Breast epithelium (tissue), 4 donors: ENCODE measurements around the gene HUS1. TPM values are rescaled to one million over a fixed set of nuclear protein-coding genes. Genes with fewer than 3 reads are reported as not detected.
"Not testable (repeated sequence)": the region's sequence is repeated elsewhere in the genome, so short reads cannot be mapped to it uniquely, and the experiment has no call there.

ENCODE experiments used
- DNase-seq, 2 donors: peaks; one replicate each; pipeline ENCODE4 v3.0.0-alpha.2; 2019; ENCODE audit warnings: low spot score in 2 of 2
- H3K27ac ChIP-seq, 2 donors: fragments of 200-600 bp; sonication (generic) in 1 of 2; one replicate each; pipeline ENCODE4 v1.5.1; 2016 to 2019; ENCODE audit warnings: mild to moderate bottlenecking in 1 of 2
- H3K27me3 ChIP-seq, 2 donors: fragments of 200-600 bp; sonication (generic) in 1 of 2; one replicate each; pipeline versions ENCODE4 v1.5.1 to v1.6.0; 2017 to 2019; ENCODE audit warnings: control low read depth in 1 of 2, mild to moderate bottlenecking in 1 of 2
- H3K36me3 ChIP-seq: fragments of 200-600 bp; one replicate; pipeline ENCODE4 v1.5.1; 2019
- H3K4me1 ChIP-seq, 2 donors: fragments of 200-600 bp; sonication (generic); one replicate each; pipeline ENCODE4 v1.5.1; 2016 to 2019; ENCODE audit warnings: control low read depth in 1 of 2
- H3K4me3 ChIP-seq, 3 donors: fragments of 200-600 bp; sonication (generic); 1 replicate in 2 of 3; 2 replicates in 1 of 3; pipeline ENCODE4 v1.5.1; 2016 to 2019; ENCODE audit warnings: mild to moderate bottlenecking in 3 of 3, moderate library complexity in 2 of 3
- H3K9me3 ChIP-seq, 2 donors: fragments of 200-600 bp; sonication (generic) in 1 of 2; one replicate each; pipeline ENCODE4 v1.5.1; 2016 to 2019; ENCODE audit warnings: control low read depth in 1 of 2
- POLR2A ChIP-seq: fragments of 450-650 bp; IDR thresholded peaks from one replicate; pipeline ENCODE4 v1.6.1; 2016; ENCODE audit warnings: antibody characterized with exemption, mild to moderate bottlenecking, moderate library complexity
- POLR2AphosphoS5 ChIP-seq, 3 donors: sonication (generic); formaldehyde crosslinking; IDR thresholded peaks; one replicate each; pipeline ENCODE4 v1.6.1; 2017; ENCODE audit warnings: antibody characterized with exemption in 3 of 3
- intact Hi-C: fragments of 100-400 bp; cut with DNase I; formaldehyde crosslinking; loops from one replicate; pipeline ENCODE4 v1.15.1; 2023; ENCODE audit warnings: low total_unique reads
- total RNA-seq, 3 donors: library from RNA; depleted of rRNA; stranded (reverse); fragments of >200 nt; gene quantifications; one replicate each; pipeline ENCODE4 v1.1.0, GENCODE V29; 2016
- TF ChIP-seq, protein P1 (sequence below), 3 donors: fragments of 450-650 bp; IDR thresholded peaks; one replicate each; pipeline ENCODE4 v1.5.1; 2016 to 2017; ENCODE audit warnings: antibody characterized with exemption in 3 of 3, mild to moderate bottlenecking in 3 of 3, moderate library complexity in 3 of 3

Gene HUS1
- total RNA-seq, 3 donors from 2014 or later, result 26.5 to 46.2 (median 31.5) TPM

- intact Hi-C loops, result no loop called here
- Histone ChIP-seq H3K36me3 (no peaks in the 10 kb centered on the region), H3K27me3 (no peaks in the 10 kb centered on the region), H3K4me3 (no peak overlapping the region), H3K9me3 (no peaks in the 10 kb centered on the region), H3K4me1 (no peaks in the 10 kb centered on the region), H3K27ac (peak overlapping the region in 1 of 2 donors; percentile 38)
- TF ChIP-seq, protein P1, sequence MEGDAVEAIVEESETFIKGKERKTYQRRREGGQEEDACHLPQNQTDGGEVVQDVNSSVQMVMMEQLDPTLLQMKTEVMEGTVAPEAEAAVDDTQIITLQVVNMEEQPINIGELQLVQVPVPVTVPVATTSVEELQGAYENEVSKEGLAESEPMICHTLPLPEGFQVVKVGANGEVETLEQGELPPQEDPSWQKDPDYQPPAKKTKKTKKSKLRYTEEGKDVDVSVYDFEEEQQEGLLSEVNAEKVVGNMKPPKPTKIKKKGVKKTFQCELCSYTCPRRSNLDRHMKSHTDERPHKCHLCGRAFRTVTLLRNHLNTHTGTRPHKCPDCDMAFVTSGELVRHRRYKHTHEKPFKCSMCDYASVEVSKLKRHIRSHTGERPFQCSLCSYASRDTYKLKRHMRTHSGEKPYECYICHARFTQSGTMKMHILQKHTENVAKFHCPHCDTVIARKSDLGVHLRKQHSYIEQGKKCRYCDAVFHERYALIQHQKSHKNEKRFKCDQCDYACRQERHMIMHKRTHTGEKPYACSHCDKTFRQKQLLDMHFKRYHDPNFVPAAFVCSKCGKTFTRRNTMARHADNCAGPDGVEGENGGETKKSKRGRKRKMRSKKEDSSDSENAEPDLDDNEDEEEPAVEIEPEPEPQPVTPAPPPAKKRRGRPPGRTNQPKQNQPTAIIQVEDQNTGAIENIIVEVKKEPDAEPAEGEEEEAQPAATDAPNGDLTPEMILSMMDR (IDR thresholded peaks at IDR 0.05), result no peak
- TF ChIP-seq POLR2A (no peak), POLR2AphosphoS5 (IDR thresholded peaks at IDR 0.05) (no peak)
- no peak for DNase-seq
Observed at GRCh38 chr7:47946581-47947354, 32.6 kb downstream of the HUS1 start.

- H3K27ac ChIP-seq, result no peak overlapping the region
- no peaks in the 10 kb centered on the region for H3K27me3 ChIP-seq
Observed at GRCh38 chr7:47945261-47946015, 34.0 kb downstream of the HUS1 start.

GRCh38 chr7:47944536-47945260 is 34.7 kb downstream of the HUS1 start:
- Histone ChIP-seq H3K9me3 (no peaks in the 10 kb centered on the region), H3K36me3 (no peaks in the 10 kb centered on the region), H3K27me3 (no peaks in the 10 kb centered on the region), H3K4me1 (no peaks in the 10 kb centered on the region), H3K4me3 (no peak overlapping the region), H3K27ac (no peak overlapping the region)
- no peak for DNase-seq
- TF ChIP-seq, protein P1 (IDR thresholded peaks at IDR 0.05), result no peak
- TF ChIP-seq POLR2A, result no peak
- no peak for TF ChIP-seq POLR2AphosphoS5 (IDR thresholded peaks at IDR 0.05)
- intact Hi-C loops, result no loop called here

More at GRCh38 chr7:47945261-47946015, 34.0 kb downstream of the HUS1 start:
- Histone ChIP-seq H3K9me3 (no peaks in the 10 kb centered on the region), H3K36me3 (no peaks in the 10 kb centered on the region), H3K4me3 (no peak overlapping the region), H3K4me1 (no peaks in the 10 kb centered on the region)
- no peak for TF ChIP-seq POLR2A
- TF ChIP-seq, protein P1 (IDR thresholded peaks at IDR 0.05), result peak; percentile 43 to 78 (median 65)
- intact Hi-C loops, result no loop called here
- peak; percentile 56 to 75 for DNase-seq

- H3K9me3 ChIP-seq, result no peaks in the 10 kb centered on the region
- TF ChIP-seq POLR2AphosphoS5 (IDR thresholded peaks at IDR 0.05) (no peak), POLR2A (no peak)
- TF ChIP-seq, protein P1 (IDR thresholded peaks at IDR 0.05), result no peak
- DNase-seq, result no peak
- no peaks in the 10 kb centered on the region for H3K4me1 ChIP-seq
- H3K27me3 ChIP-seq, result no peaks in the 10 kb centered on the region
- H3K27ac ChIP-seq, result no peak overlapping the region
- no peaks in the 10 kb centered on the region for H3K36me3 ChIP-seq
- H3K4me3 ChIP-seq, result no peak overlapping the region
- intact Hi-C loops, result no loop called here
Observed at GRCh38 chr7:47943676-47944474, 35.5 kb downstream of the HUS1 start.

DNA sequence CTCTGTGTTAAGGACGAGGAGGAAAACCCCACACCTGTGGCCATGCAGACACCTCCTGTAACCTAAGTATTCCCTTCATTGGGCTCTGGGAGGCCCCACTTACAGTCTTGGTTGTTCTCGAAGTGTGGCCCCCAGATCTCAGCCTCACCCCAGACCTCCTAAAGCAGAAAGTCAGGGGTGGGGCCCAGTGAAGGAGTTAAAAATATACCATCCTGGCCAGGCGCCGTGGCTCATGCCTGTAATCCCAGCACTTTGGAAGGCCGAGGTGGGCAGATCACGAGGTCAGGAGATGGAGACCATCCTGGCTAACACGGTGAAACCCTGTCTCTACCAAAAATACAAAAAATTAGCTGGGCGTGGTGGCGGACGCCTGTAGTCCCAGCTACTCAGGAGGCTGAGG is 36.8 kb downstream of the HUS1 start:
- H3K4me3 ChIP-seq, intact Hi-C loops, H3K4me1 ChIP-seq, H3K27me3 ChIP-seq, DNase-seq, H3K36me3 ChIP-seq, H3K9me3 ChIP-seq: not testable (repeated sequence)
- H3K27ac ChIP-seq, result peak overlapping the region in 1 of 2 donors; percentile 23
